Kidney tubule cell (primary cell): Measurements from ENCODE around the gene TRERF1.

Experiments used
- DNase-seq: peaks from one replicate; pipeline ENCODE4 v3.0.0-alpha.2; 2018; ENCODE audit warnings: low spot score

Gene TRERF1

GRCh38 chr6:42394151-42394550 lies 57.6 kb downstream of the TRERF1 start:
- DNase-seq = no peak

- no peak for DNase-seq
These were observed 58.4 kb downstream of the TRERF1 start for GRCh38 chr6:42393339-42393738.

- no peak for DNase-seq
These were observed 58.9 kb downstream of the TRERF1 start for GRCh38 chr6:42392833-42393232.

- no peak for DNase-seq
These were observed 60.3 kb downstream of the TRERF1 start for GRCh38 chr6:42391441-42391840.

- no peak for DNase-seq
These were observed 61.3 kb downstream of the TRERF1 start for GRCh38 chr6:42390228-42390934.

GRCh38 chr6:42389736-42390135 lies 62.0 kb downstream of the TRERF1 start:
- DNase-seq = no peak

GRCh38 chr6:42388046-42388445 lies 63.7 kb downstream of the TRERF1 start:
- no peak for DNase-seq

GRCh38 chr6:42387336-42387735 lies 64.4 kb downstream of the TRERF1 start:
- DNase-seq = no peak

- DNase-seq = no peak
These were observed 66.4 kb downstream of the TRERF1 start for GRCh38 chr6:42385339-42385738.

GRCh38 chr6:42383421-42384205 lies 68.1 kb downstream of the TRERF1 start:
- DNase-seq = no peak

- DNase-seq = no peak
These were observed 69.9 kb downstream of the TRERF1 start for GRCh38 chr6:42381850-42382249.

- DNase-seq = no peak
These were observed 71.3 kb downstream of the TRERF1 start for GRCh38 chr6:42380228-42380979.

- no peak for DNase-seq
These were observed 73.2 kb downstream of the TRERF1 start for GRCh38 chr6:42378536-42378935.

- no peak for DNase-seq
These were observed 73.6 kb downstream of the TRERF1 start for GRCh38 chr6:42378125-42378524.

- DNase-seq = no peak
These were observed 76.6 kb downstream of the TRERF1 start for GRCh38 chr6:42375007-42375635.

GRCh38 chr6:42374018-42374669 lies 77.6 kb downstream of the TRERF1 start:
- no peak for DNase-seq

GRCh38 chr6:42372699-42373098 lies 79.0 kb downstream of the TRERF1 start:
- no peak for DNase-seq

GRCh38 chr6:42370323-42370985 lies 81.3 kb downstream of the TRERF1 start:
- no peak for DNase-seq

- DNase-seq = no peak
These were observed 82.2 kb downstream of the TRERF1 start for GRCh38 chr6:42369568-42369967.

GRCh38 chr6:42368181-42368580 lies 83.5 kb downstream of the TRERF1 start:
- no peak for DNase-seq

GRCh38 chr6:42367353-42368011 lies 84.2 kb downstream of the TRERF1 start:
- no peak for DNase-seq
